Mucosa of descending colon (tissue), 3 donors: ENCODE measurements around the gene LCNL1. TPM values are rescaled to one million over a fixed set of nuclear protein-coding genes. Genes with fewer than 3 reads are reported as not detected.
A peak's percentile ranks its signal among the peaks of the same experiment; 100 is the strongest.

ENCODE experiments used
- ATAC-seq: fragments of 200-7000 bp; cut with Tn5 transposase; one replicate; pipeline ENCODE4 v1.9.1; 2020; ENCODE audit warnings: mild to moderate bottlenecking, moderate library complexity
- DNase-seq, 3 donors: peaks; one replicate each; pipeline ENCODE4 v3.0.0-alpha.2; 2020
- H3K36me3 ChIP-seq: fragments of 200-600 bp; one replicate; pipeline ENCODE4 v1.8.0; 2021; ENCODE audit warnings: low read depth, mild to moderate bottlenecking
- H3K4me1 ChIP-seq: fragments of 200-600 bp; one replicate; pipeline ENCODE4 v1.8.0; 2021; ENCODE audit warnings: low read depth, mild to moderate bottlenecking
- H3K4me3 ChIP-seq: fragments of 200-600 bp; one replicate; pipeline ENCODE4 v1.8.0; 2021; ENCODE audit warnings: mild to moderate bottlenecking
- H3K9me3 ChIP-seq: fragments of 200-600 bp; one replicate; pipeline ENCODE4 v1.8.0; 2021; ENCODE audit warnings: mild to moderate bottlenecking
- intact Hi-C, 2 donors: fragments of 100-400 bp; cut with DNase I in 1 of 2; cut with micrococcal nuclease in 1 of 2; formaldehyde crosslinking; loops; one replicate each; pipeline versions ENCODE4 v1.11.0 to v1.11.1; 2022; cut with DNase I, micrococcal nuclease
- total RNA-seq, 3 donors: library from RNA; stranded (reverse); fragmentation: NEBNext Ultra II Directional in 2 of 3; extraction: Animal tissue kit (Norgen Biotek cat#: 25700) in 2 of 3; gene quantifications; one replicate each; pipeline versions ENCODE4 v1.2.1 to v1.2.4, GENCODE V29; 2021 to 2023
- TF ChIP-seq, protein P1 (sequence below): fragments of 200-600 bp; IDR thresholded peaks from one replicate; pipeline ENCODE4 v1.8.0; 2022; ENCODE audit warnings: antibody characterized with exemption, mild to moderate bottlenecking
- donor health status: DM: no; HTN: no; CAD: no; lungs with moderate emphysema.
- donor health status: DM: no; HTN: no; CAD: no.
- donor health status: DM: no; HTN: yes; CAD: no.

LCNL1 gene
- total RNA-seq, 3 donors from 2014 or later, result 0.17 to 0.76 TPM; not detected in 1

GRCh38 chr9:137025517-137025966, 42.7 kb downstream of the LCNL1 start:
- Histone ChIP-seq H3K9me3 (no peaks in the 10 kb centered on the region), H3K4me3 (no peak overlapping the region), H3K4me1 (peaks cover 54% of the 10 kb centered on the region), H3K36me3 (no peaks in the 10 kb centered on the region)
- TF ChIP-seq, protein P1, sequence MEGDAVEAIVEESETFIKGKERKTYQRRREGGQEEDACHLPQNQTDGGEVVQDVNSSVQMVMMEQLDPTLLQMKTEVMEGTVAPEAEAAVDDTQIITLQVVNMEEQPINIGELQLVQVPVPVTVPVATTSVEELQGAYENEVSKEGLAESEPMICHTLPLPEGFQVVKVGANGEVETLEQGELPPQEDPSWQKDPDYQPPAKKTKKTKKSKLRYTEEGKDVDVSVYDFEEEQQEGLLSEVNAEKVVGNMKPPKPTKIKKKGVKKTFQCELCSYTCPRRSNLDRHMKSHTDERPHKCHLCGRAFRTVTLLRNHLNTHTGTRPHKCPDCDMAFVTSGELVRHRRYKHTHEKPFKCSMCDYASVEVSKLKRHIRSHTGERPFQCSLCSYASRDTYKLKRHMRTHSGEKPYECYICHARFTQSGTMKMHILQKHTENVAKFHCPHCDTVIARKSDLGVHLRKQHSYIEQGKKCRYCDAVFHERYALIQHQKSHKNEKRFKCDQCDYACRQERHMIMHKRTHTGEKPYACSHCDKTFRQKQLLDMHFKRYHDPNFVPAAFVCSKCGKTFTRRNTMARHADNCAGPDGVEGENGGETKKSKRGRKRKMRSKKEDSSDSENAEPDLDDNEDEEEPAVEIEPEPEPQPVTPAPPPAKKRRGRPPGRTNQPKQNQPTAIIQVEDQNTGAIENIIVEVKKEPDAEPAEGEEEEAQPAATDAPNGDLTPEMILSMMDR, result no peak
- intact Hi-C loops, result loop anchor here in 1 of 2 donors (5.0 kb wide), 1 partner anchor 238 kb away; no protein-coding TSS in a partner anchor
- ATAC-seq (peak; percentile 10), DNase-seq (peak in 2 of 3 donors; percentile 54 to 83)

- Histone ChIP-seq H3K9me3 (no peaks in the 10 kb centered on the region), H3K36me3 (no peaks in the 10 kb centered on the region), H3K4me3 (no peak overlapping the region), H3K4me1 (peaks cover 54% of the 10 kb centered on the region)
- TF ChIP-seq, protein P1, result no peak
- DNase-seq (no peak), ATAC-seq (no peak)
- intact Hi-C loops, result loop anchor here in 1 of 2 donors (5.0 kb wide), 1 partner anchor 239 kb away; no protein-coding TSS in a partner anchor
Observed at GRCh38 chr9:137026384-137026783, 43.6 kb downstream of the LCNL1 start.

DNA sequence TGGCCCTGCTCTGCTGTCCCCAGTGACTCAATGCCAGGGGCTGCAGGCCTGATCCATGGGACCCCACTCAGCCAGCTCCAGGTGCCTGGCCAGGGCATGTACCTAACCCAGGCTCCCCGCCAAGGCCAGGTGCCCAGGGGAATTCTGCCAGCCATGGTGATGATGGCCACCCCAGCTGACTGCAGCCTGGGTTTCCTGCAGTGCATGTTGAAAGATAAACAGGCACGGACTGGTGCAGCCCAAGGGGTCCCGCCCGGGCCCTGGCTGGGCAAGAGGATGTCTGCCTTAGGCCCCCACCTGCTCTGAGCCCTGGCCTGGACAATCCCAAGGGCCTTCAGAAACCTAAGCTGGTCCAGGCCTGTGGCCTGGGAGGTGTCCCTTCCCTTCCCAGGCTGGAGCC, 44.0 kb downstream of the LCNL1 start:
- Histone ChIP-seq H3K9me3 (no peaks in the 10 kb centered on the region), H3K4me1 (peaks cover 54% of the 10 kb centered on the region), H3K4me3 (no peak overlapping the region), H3K36me3 (no peaks in the 10 kb centered on the region)
- DNase-seq, result no peak
- TF ChIP-seq, protein P1, result no peak
- ATAC-seq, result no peak
- intact Hi-C loops, result loop anchor here in 1 of 2 donors (5.0 kb wide), 1 partner anchor 240 kb away; no protein-coding TSS in a partner anchor

DNA sequence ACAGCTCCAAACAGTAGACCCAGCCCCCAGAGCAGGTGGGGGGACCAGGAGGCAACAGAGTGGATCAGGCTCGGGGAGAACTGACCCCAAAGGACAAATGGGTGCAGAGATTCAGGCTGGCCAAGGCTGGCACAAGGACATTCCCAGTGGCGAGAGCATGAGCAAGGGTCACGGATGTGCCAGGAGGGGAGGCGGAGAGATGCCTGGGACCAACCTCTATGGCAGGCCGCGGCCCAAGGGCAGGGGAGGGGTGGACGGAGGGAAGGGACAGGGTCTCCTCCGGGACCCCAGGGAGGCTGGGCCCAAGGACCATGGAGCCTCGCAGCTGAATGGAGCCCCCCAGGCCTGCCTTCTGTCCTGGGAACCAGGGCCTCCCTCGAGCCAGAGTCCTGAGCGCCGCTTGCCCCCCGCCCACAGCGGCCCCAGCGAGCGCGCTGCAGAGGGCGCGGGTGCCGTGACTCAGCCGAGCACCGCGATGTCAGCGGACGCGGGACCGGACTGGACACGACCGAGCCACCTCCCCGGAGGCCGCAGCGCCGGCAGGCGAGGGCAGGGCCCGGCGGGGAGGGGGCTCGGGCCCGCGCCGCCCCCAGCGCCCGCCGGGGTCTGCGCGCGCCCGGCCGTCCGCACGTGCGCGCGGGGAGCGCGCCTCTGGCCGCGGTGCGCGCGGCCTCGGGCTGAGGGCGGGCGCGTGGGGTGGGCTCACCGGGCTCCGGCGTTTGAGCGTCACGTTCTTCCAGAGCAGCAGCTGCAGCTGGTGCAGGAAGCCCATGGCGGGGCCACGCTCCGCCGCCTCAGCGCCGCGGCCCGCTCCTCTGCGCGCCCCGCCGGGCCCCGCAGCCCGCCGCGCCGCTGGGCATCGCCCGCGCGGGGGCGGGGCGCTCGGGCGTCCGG, 44.8 kb downstream of the LCNL1 start, which contains the start of gene ABCA2:
Gene ABCA2 (minus strand): TSS at position 869 of the 894 bp plus-strand sequence. CDS start 97 bp downstream, at position 772.
- DNase-seq, result no peak
- H3K4me1 ChIP-seq, result peaks cover 49% of the 10 kb centered on the region
- ATAC-seq, result no peak
- intact Hi-C loops, result loop anchor here in 1 of 2 donors (5.0 kb wide), 1 partner anchor 240 kb away; no protein-coding TSS in a partner anchor
- H3K4me3 ChIP-seq, result peak within 1 kb of the TSS; percentile 24
- no peaks in the 10 kb centered on the region for H3K36me3 ChIP-seq
- H3K9me3 ChIP-seq, result no peaks in the 10 kb centered on the region
- TF ChIP-seq, protein P1, result no peak

DNA sequence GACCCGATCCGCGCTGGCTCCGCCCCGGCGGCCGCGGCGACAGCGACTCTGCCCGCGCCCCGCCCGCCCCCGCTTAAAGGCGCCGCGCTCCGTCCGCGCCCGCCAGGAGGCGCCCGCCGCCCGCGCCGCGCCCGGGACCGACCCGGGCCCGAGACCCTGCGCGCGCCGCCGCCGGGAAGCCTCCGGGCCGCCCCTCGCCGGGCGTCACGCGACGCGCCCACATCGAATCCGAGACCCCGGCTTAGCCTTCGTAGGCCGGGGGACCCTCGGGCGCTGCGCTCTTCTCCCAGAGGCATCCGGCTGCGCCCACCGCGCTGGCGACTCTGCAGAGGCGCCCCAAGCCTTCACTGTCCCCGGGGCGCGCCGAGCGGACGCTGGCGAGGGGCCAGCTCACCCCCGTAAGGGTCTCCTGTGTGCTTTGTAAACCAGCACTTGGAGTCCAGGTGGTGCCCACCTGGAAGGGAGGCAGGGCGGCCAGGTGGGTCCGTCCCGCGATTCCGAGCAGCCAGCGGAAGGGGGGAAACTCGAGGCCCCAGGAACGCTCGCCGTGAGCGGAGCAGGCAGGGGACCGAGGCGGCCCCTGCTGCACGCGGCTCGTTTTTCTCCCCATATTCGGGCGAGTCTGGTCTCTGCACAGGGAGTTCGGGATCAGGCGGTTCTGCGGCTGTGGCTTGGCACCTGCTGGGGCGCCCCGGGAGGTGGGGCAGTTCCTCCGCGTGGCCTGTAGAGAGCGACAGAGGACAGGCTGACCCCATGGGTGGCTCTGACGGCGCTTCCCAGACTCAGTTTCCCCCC, 45.7 kb downstream of the LCNL1 start:
- ATAC-seq (peak; percentile 75), DNase-seq (peak; percentile 81 to 86 (median 84))
- H3K4me1 ChIP-seq, result peaks cover 42% of the 10 kb centered on the region
- H3K36me3 ChIP-seq, result no peaks in the 10 kb centered on the region
- H3K4me3 ChIP-seq, result peak overlapping the region; percentile 24
- H3K9me3 ChIP-seq, result no peaks in the 10 kb centered on the region
- TF ChIP-seq, protein P1, result peak; percentile 55
- intact Hi-C loops, result loop anchor here in 1 of 2 donors (5.0 kb wide), 1 partner anchor 241 kb away; no protein-coding TSS in a partner anchor
